ENCODE measurements around the gene FSTL4. TPM values are rescaled to one million over a fixed set of nuclear protein-coding genes. Genes with fewer than 3 reads are reported as not detected.

The FSTL4 gene
- total RNA-seq, 2 experiments from 2014 or later, result not detected

GRCh38 chr5:133328800-133329199, 283.5 kb downstream of the FSTL4 start:
- TF ChIP-seq CTCF (conservative IDR thresholded peaks at IDR 0.05; ENCODE audit: low read length), result no peak
- TF ChIP-seq EZH2phosphoT487 (IDR thresholded peaks at IDR 0.05; ENCODE audit: borderline replicate concordance, low read depth, low read length), result no peak
- H3K27ac ChIP-seq (ENCODE audit: low read depth, low read length, poor library complexity, severe bottlenecking), result no peak overlapping the region
- no peak overlapping the region for H3K4me3 ChIP-seq (ENCODE audit: low read depth, low read length, poor library complexity, severe bottlenecking)
- H3K4me2 ChIP-seq (ENCODE audit: low read length), result no peak overlapping the region
- no peaks in the 10 kb centered on the region for H3K79me2 ChIP-seq (ENCODE audit: insufficient read depth, low read depth, low read length)
- no peaks in the 10 kb centered on the region for H3K4me1 ChIP-seq (ENCODE audit: insufficient read depth, low read length, poor library complexity, severe bottlenecking)
- no peaks in the 10 kb centered on the region for H3K36me3 ChIP-seq (ENCODE audit: insufficient read depth, low read length)
- DNase-seq (ENCODE audit: low spot score), result no peak
- POLR2A ChIA-PET, result interaction anchor here (1.4 kb wide), 1 partner anchor 10 kb away, joined by 3 read pairs; no protein-coding TSS in a partner anchor
- intact Hi-C loops (cut with micrococcal nuclease; ENCODE audit: unreplicated experiment), result no loop called here
- no peaks in the 10 kb centered on the region for H3K9me3 ChIP-seq (ENCODE audit: low read length)
- BruUV-seq (replicated peaks), result no TSS peak
- no peaks in the 10 kb centered on the region for H4K20me1 ChIP-seq (ENCODE audit: insufficient read depth, low read length)
- CTCF ChIA-PET (ENCODE audit: unreplicated experiment), result no interaction called here
- no peak overlapping the region for H2AFZ ChIP-seq (ENCODE audit: low read length)
- H3K9me2 ChIP-seq (ENCODE audit: insufficient read depth, low read length), result no peaks in the 10 kb centered on the region

- Histone ChIP-seq H3K27ac (ENCODE audit: low read depth, low read length, poor library complexity, severe bottlenecking) (no peak overlapping the region), H3K4me2 (ENCODE audit: low read length) (no peak overlapping the region), H3K4me3 (ENCODE audit: low read depth, low read length, poor library complexity, severe bottlenecking) (no peak overlapping the region), H3K9me3 (ENCODE audit: low read length) (no peaks in the 10 kb centered on the region), H2AFZ (ENCODE audit: low read length) (no peak overlapping the region), H3K79me2 (ENCODE audit: insufficient read depth, low read depth, low read length) (no peaks in the 10 kb centered on the region), H3K9me2 (ENCODE audit: insufficient read depth, low read length) (no peaks in the 10 kb centered on the region), H3K36me3 (ENCODE audit: insufficient read depth, low read length) (no peaks in the 10 kb centered on the region), H4K20me1 (ENCODE audit: insufficient read depth, low read length) (no peaks in the 10 kb centered on the region), H3K4me1 (ENCODE audit: insufficient read depth, low read length, poor library complexity, severe bottlenecking) (no peaks in the 10 kb centered on the region)
- BruUV-seq (replicated peaks), result no TSS peak
- ChIA-PET POLR2A (interaction anchor here (1.4 kb wide), 1 partner anchor 11 kb away, joined by 3 read pairs; no protein-coding TSS in a partner anchor), CTCF (ENCODE audit: unreplicated experiment) (no interaction called here)
- DNase-seq (ENCODE audit: low spot score), result no peak
- TF ChIP-seq CTCF (conservative IDR thresholded peaks at IDR 0.05; ENCODE audit: low read length) (no peak), EZH2phosphoT487 (IDR thresholded peaks at IDR 0.05; ENCODE audit: borderline replicate concordance, low read depth, low read length) (no peak)
- intact Hi-C loops (cut with micrococcal nuclease; ENCODE audit: unreplicated experiment), result no loop called here
Measured at GRCh38 chr5:133327946-133328401, 284.4 kb downstream of the FSTL4 start.

GRCh38 chr5:133326361-133326760, 286.0 kb downstream of the FSTL4 start:
- H3K27ac ChIP-seq (ENCODE audit: low read depth, low read length, poor library complexity, severe bottlenecking), result no peak overlapping the region
- no peaks in the 10 kb centered on the region for H3K9me2 ChIP-seq (ENCODE audit: insufficient read depth, low read length)
- no peak for TF ChIP-seq CTCF (conservative IDR thresholded peaks at IDR 0.05; ENCODE audit: low read length)
- no peak for TF ChIP-seq EZH2phosphoT487 (IDR thresholded peaks at IDR 0.05; ENCODE audit: borderline replicate concordance, low read depth, low read length)
- ChIA-PET CTCF (ENCODE audit: unreplicated experiment) (no interaction called here), POLR2A (no interaction called here)
- no peak overlapping the region for H3K4me2 ChIP-seq (ENCODE audit: low read length)
- H3K4me3 ChIP-seq (ENCODE audit: low read depth, low read length, poor library complexity, severe bottlenecking), result no peak overlapping the region
- H3K36me3 ChIP-seq (ENCODE audit: insufficient read depth, low read length), result no peaks in the 10 kb centered on the region
- DNase-seq (ENCODE audit: low spot score), result no peak
- no peaks in the 10 kb centered on the region for H3K4me1 ChIP-seq (ENCODE audit: insufficient read depth, low read length, poor library complexity, severe bottlenecking)
- intact Hi-C loops (cut with micrococcal nuclease; ENCODE audit: unreplicated experiment), result no loop called here
- no peaks in the 10 kb centered on the region for H4K20me1 ChIP-seq (ENCODE audit: insufficient read depth, low read length)
- no peak overlapping the region for H2AFZ ChIP-seq (ENCODE audit: low read length)
- no peaks in the 10 kb centered on the region for H3K9me3 ChIP-seq (ENCODE audit: low read length)
- H3K79me2 ChIP-seq (ENCODE audit: insufficient read depth, low read depth, low read length), result no peaks in the 10 kb centered on the region
- BruUV-seq (replicated peaks), result no TSS peak
